Endothelial cell of umbilical vein (primary cell): ENCODE data around the gene LARGE1. TPM values are rescaled to one million over a fixed set of nuclear protein-coding genes. Genes with fewer than 3 reads are reported as not detected.

Experiments
- BruUV-seq: library from RNA; stranded (reverse); fragments of 400-500 nt; replicated peaks from 2 replicates; lab custom pipeline; 2021; lab: Mats Ljungman, UMichigan
- CTCF ChIA-PET: fragments of 300-600, 350-600 bp; sonication (Branson Sonifier 250); formaldehyde crosslinking; loops from one replicate; lab custom pipeline; 2021; ENCODE audit warnings: antibody characterized with exemption, inconsistent platforms; lab: Charles Lee
- POLR2A ChIA-PET: fragments of 300-600, 350-600 bp; sonication (Branson Sonifier 250); formaldehyde crosslinking; loops from one replicate; lab custom pipeline; 2021; ENCODE audit warnings: antibody characterized with exemption, inconsistent platforms; lab: Charles Lee
- DNase-seq: peaks from one replicate; pipeline ENCODE4 v3.0.0-alpha.2; 2011; ENCODE audit warnings: low read depth, low spot score
- FAIRE-seq: peaks from 2 replicates; lab custom pipeline; 2011; peaks lifted over from hg19 to GRCh38; lab: Jason Lieb, UNC
- H2AFZ ChIP-seq: 2 replicates; pipeline ENCODE4 v1.6.0; 2012; ENCODE audit warnings: low read depth, low read length, control low read depth, inconsistent platforms
- H3K27ac ChIP-seq: 2 replicates; pipeline ENCODE4 v1.5.1; 2011; ENCODE audit warnings: low read depth, mild to moderate bottlenecking, control low read depth, low read length, moderate library complexity; ENCODE audit not compliant: insufficient read depth
- H3K27me3 ChIP-seq, 2 experiments: 2 replicates each; pipeline versions ENCODE4 v1.6.0 to v1.6.1; 2011; ENCODE audit warnings: low read length in 2 of 2, mixed read lengths in 1 of 2; ENCODE audit not compliant: control insufficient read depth in 2 of 2, insufficient read depth in 2 of 2
- H3K36me3 ChIP-seq, 2 experiments: 2 replicates in 1 of 2; 3 replicates in 1 of 2; pipeline ENCODE4 v1.5.1; 2011; ENCODE audit warnings: low read length in 2 of 2, mild to moderate bottlenecking in 1 of 2, moderate library complexity in 1 of 2; ENCODE audit not compliant: control insufficient read depth in 2 of 2, insufficient read depth in 2 of 2; ENCODE audit errors: extremely low read depth in 1 of 2
- H3K4me1 ChIP-seq: 3 replicates; pipeline ENCODE4 v1.5.1; 2011; ENCODE audit warnings: mild to moderate bottlenecking, low read length; ENCODE audit not compliant: control insufficient read depth, insufficient read depth; ENCODE audit errors: extremely low read depth
- H3K4me2 ChIP-seq: 2 replicates; pipeline ENCODE4 v1.6.1; 2011; ENCODE audit warnings: low read length, control low read depth, mixed read lengths; ENCODE audit not compliant: insufficient read depth
- H3K4me3 ChIP-seq, 3 experiments: fragments of 200-600 bp in 1 of 3; sonication (generic), shearing (Covaris generic) in 1 of 3; replicated peaks in 1 of 3; 2 replicates each; pipeline ENCODE4 v1.5.1; 2011 to 2016; ENCODE audit warnings: control low read depth in 3 of 3, low read length in 3 of 3, mild to moderate bottlenecking in 2 of 3, inconsistent platforms in 1 of 3, low read depth in 1 of 3, moderate library complexity in 1 of 3; ENCODE audit not compliant: insufficient read depth in 1 of 3
- H3K79me2 ChIP-seq: 2 replicates; pipeline ENCODE4 v1.6.0; 2012; ENCODE audit warnings: low read length, inconsistent platforms; ENCODE audit not compliant: control insufficient read depth, insufficient read depth
- H3K9ac ChIP-seq: replicated peaks from 2 replicates; pipeline ENCODE3; 2011; ENCODE audit warnings: low read length, control low read depth; ENCODE audit not compliant: insufficient read depth; ENCODE audit errors: extremely low read depth
- H3K9me1 ChIP-seq: replicated peaks from 3 replicates; pipeline ENCODE4 v1.6.0; 2011; ENCODE audit warnings: mild to moderate bottlenecking, low read length; ENCODE audit not compliant: control insufficient read depth, insufficient read depth; ENCODE audit errors: extremely low read depth
- H3K9me3 ChIP-seq: replicated peaks from 2 replicates; pipeline ENCODE4 v1.5.1; 2012; ENCODE audit warnings: low read length, inconsistent platforms; ENCODE audit not compliant: control insufficient read depth, insufficient read depth
- H4K20me1 ChIP-seq: replicated peaks from 2 replicates; pipeline ENCODE3; 2011; ENCODE audit warnings: mild to moderate bottlenecking, low read length; ENCODE audit not compliant: control insufficient read depth, insufficient read depth; ENCODE audit errors: extremely low read depth
- EZH2 ChIP-seq: IDR thresholded peaks from 2 replicates; pipeline ENCODE4 v1.6.1; 2012; ENCODE audit warnings: borderline replicate concordance, low read depth, mild to moderate bottlenecking, moderate library complexity, low read length, inconsistent platforms; ENCODE audit not compliant: severe bottlenecking
- FOS ChIP-seq: IDR thresholded peaks from 2 replicates; pipeline ENCODE4 v1.6.1; 2011; ENCODE audit warnings: mild to moderate bottlenecking, low read length, moderate library complexity, borderline replicate concordance; ENCODE audit not compliant: insufficient read depth
- GATA2 ChIP-seq: IDR thresholded peaks from 2 replicates; pipeline ENCODE4 v1.7.0; 2011; ENCODE audit warnings: low read depth, mild to moderate bottlenecking, moderate library complexity, mixed read lengths, low read length; ENCODE audit not compliant: insufficient read length, insufficient read depth
- JUN ChIP-seq: IDR thresholded peaks from 2 replicates; pipeline ENCODE4 v1.6.1; 2011; ENCODE audit warnings: borderline replicate concordance, low read depth; ENCODE audit not compliant: insufficient read length, insufficient read depth
- MYC ChIP-seq: IDR thresholded peaks from one replicate; pipeline ENCODE4 v1.6.1; 2011; ENCODE audit warnings: mild to moderate bottlenecking, low read depth, low read length
- POLR2A ChIP-seq: IDR thresholded peaks from 2 replicates; pipeline ENCODE4 v1.6.1; 2012; ENCODE audit warnings: low read depth, mild to moderate bottlenecking, control low read depth, low read length
- POLR2AphosphoS5 ChIP-seq: IDR thresholded peaks from 2 replicates; pipeline ENCODE4 v1.6.1; 2012; ENCODE audit warnings: low read depth, mild to moderate bottlenecking, control low read depth, low read length, moderate library complexity; ENCODE audit not compliant: insufficient read depth
- dilution Hi-C: fragments of 300-500 bp; cut with MboI; formaldehyde crosslinking; loops from one replicate; pipeline ENCODE4 v1.15.0; 2019; ENCODE audit warnings: low sequenced_read_pairs; ENCODE audit not compliant: extremely low pct_ligation_motif_present
- intact Hi-C: fragments of 100-400 bp; cut with micrococcal nuclease; formaldehyde crosslinking; loops from one replicate; pipeline ENCODE4 v1.10.0; 2022
- polyA plus RNA-seq, 4 experiments: library from polyadenylated mRNA; depleted of rRNA in 3 of 4; stranded (reverse) in 3 of 4; unstranded in 1 of 4; fragments of >200 nt; gene quantifications; 2 replicates each; pipeline versions ENCODE4 v1.2.1 to v1.2.3, GENCODE V29; 2011 to 2012; ENCODE audit warnings: missing spikeins in 1 of 4
- total RNA-seq: library from RNA; stranded (reverse); gene quantifications from 2 replicates; pipeline ENCODE4 v1.2.3, GENCODE V29; 2021
- TF ChIP-seq, protein P1 (sequence below), 2 donors: IDR thresholded peaks; 1 replicate in 1 of 2; 2 replicates in 1 of 2; pipeline ENCODE4 v1.5.1; 2011; ENCODE audit warnings: low read length in 2 of 2, mild to moderate bottlenecking in 2 of 2, moderate library complexity in 2 of 2, control low read depth in 1 of 2, inconsistent platforms in 1 of 2, low read depth in 1 of 2; ENCODE audit not compliant: insufficient read depth in 1 of 2; ENCODE audit errors: extremely low read depth in 1 of 2
- TF ChIP-seq, protein P2 (sequence below): IDR thresholded peaks from 2 replicates; pipeline ENCODE4 v1.6.1; 2011; ENCODE audit not compliant: insufficient read depth, insufficient read length

LARGE1 gene
- total and polyA plus RNA-seq, 2 donors (not counting 3 experiments of a cell fraction or from before 2014, with no cell fraction given) = 0.95 to 4.4 TPM

DNA sequence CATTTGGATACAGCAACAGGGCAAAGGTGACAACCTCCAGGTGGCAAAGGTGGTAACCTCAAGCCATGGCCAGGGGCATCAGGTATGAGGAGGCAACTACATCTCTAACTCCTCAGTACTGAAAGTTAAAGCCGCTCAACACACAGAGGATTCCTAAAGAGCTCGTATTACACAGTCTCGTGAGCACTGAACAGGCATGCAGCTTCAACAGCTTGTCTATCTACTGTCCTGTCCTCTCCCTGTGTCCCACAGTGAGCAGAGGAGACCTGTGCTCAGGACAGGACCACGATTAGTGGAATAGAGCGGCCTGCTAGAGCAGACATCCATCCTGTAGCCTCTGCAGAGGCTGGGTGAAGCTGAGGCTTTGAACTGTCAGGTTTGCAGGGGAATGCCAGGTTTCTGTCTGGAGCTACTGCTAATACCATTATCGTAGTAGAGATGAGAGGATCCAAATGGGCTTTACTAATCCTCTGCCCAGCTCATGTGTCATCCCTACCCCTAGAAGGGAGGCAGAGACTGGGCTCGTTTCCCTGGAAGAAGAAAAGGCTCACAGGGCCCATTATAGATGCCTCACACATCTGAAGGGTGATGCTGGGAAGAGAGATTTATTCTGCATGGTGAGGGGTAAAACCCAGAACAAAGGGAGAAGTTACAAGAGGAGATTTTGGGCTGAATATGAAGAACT is 415.2 kb downstream of the LARGE1 start:
- Histone ChIP-seq H3K79me2 (no peaks in the 10 kb centered on the region), H3K9me3 (peaks cover 6% of the 10 kb centered on the region), H3K27ac (no peak overlapping the region), H3K36me3 (no peaks in the 10 kb centered on the region), H3K4me2 (no peak overlapping the region), H2AFZ (no peak overlapping the region), H3K4me3 (no peak overlapping the region), H4K20me1 (no peaks in the 10 kb centered on the region), H3K4me1 (no peaks in the 10 kb centered on the region), H3K9ac (no peak overlapping the region), H3K9me1 (no peaks in the 10 kb centered on the region), H3K27me3 (no peaks in the 10 kb centered on the region)
- dilution Hi-C loops (no loop called here), intact Hi-C loops (no loop called here)
- POLR2A ChIA-PET = no interaction called here
- BruUV-seq = no TSS peak
- no peak for FAIRE-seq
- TF ChIP-seq, protein P1, sequence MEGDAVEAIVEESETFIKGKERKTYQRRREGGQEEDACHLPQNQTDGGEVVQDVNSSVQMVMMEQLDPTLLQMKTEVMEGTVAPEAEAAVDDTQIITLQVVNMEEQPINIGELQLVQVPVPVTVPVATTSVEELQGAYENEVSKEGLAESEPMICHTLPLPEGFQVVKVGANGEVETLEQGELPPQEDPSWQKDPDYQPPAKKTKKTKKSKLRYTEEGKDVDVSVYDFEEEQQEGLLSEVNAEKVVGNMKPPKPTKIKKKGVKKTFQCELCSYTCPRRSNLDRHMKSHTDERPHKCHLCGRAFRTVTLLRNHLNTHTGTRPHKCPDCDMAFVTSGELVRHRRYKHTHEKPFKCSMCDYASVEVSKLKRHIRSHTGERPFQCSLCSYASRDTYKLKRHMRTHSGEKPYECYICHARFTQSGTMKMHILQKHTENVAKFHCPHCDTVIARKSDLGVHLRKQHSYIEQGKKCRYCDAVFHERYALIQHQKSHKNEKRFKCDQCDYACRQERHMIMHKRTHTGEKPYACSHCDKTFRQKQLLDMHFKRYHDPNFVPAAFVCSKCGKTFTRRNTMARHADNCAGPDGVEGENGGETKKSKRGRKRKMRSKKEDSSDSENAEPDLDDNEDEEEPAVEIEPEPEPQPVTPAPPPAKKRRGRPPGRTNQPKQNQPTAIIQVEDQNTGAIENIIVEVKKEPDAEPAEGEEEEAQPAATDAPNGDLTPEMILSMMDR (IDR thresholded peaks at IDR 0.05; ENCODE audit: extremely low read depth in 1 of 2, insufficient read depth in 1 of 2, low read depth in 1 of 2, low read length in 2 of 2) = no peak
- TF ChIP-seq POLR2AphosphoS5 (no peak), FOS (no peak), MYC (no peak), JUN (no peak)
- DNase-seq = no peak
- CTCF ChIA-PET = no interaction called here

DNA sequence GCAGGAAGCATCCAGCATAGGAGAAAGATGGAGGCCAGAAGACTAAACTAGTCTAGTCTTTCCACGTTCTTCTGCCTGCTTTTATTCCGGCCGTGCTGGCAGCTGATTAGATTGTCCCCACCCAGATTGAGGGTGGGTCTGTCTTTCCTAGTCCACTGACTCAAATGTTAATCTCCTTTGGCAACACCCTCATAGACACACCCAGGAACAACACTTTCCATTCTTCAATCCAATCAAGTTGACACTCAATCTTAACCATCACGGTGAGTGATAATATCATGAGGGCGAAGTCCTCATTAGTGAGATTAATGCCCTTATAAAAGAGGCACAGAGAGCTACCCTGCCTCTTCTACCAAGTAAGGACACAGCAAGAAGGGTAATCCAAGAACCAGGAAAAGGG is 424.2 kb downstream of the LARGE1 start:
- no peak overlapping the region for H3K27ac ChIP-seq
- no peaks in the 10 kb centered on the region for H3K9me1 ChIP-seq
- dilution Hi-C loops (no loop called here), intact Hi-C loops (no loop called here)
- DNase-seq (no peak), FAIRE-seq (no peak)
- H4K20me1 ChIP-seq = no peaks in the 10 kb centered on the region
- peaks cover 3% of the 10 kb centered on the region for H3K9me3 ChIP-seq
- H3K36me3 ChIP-seq = no peaks in the 10 kb centered on the region
- no peak overlapping the region for H3K4me3 ChIP-seq
- H3K9ac ChIP-seq = no peak overlapping the region
- CTCF ChIA-PET = no interaction called here
- H3K4me2 ChIP-seq = no peak overlapping the region
- BruUV-seq = no TSS peak
- H3K4me1 ChIP-seq = no peaks in the 10 kb centered on the region
- no peaks in the 10 kb centered on the region for H3K27me3 ChIP-seq
- H3K79me2 ChIP-seq = no peaks in the 10 kb centered on the region
- TF ChIP-seq, protein P2, sequence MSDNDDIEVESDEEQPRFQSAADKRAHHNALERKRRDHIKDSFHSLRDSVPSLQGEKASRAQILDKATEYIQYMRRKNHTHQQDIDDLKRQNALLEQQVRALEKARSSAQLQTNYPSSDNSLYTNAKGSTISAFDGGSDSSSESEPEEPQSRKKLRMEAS = no peak
- TF ChIP-seq MYC (no peak), POLR2AphosphoS5 (no peak), FOS (no peak), POLR2A (no peak), GATA2 (no peak), JUN (no peak), EZH2 (no peak)
- TF ChIP-seq, protein P1 (IDR thresholded peaks at IDR 0.05; ENCODE audit: extremely low read depth in 1 of 2, insufficient read depth in 1 of 2, low read depth in 1 of 2, low read length in 2 of 2) = no peak
- POLR2A ChIA-PET = no interaction called here
- no peak overlapping the region for H2AFZ ChIP-seq
